ENCODE measurements around the gene THEM4.
A peak's percentile ranks its signal among the peaks of the same experiment; 100 is the strongest.

Gene THEM4

DNA sequence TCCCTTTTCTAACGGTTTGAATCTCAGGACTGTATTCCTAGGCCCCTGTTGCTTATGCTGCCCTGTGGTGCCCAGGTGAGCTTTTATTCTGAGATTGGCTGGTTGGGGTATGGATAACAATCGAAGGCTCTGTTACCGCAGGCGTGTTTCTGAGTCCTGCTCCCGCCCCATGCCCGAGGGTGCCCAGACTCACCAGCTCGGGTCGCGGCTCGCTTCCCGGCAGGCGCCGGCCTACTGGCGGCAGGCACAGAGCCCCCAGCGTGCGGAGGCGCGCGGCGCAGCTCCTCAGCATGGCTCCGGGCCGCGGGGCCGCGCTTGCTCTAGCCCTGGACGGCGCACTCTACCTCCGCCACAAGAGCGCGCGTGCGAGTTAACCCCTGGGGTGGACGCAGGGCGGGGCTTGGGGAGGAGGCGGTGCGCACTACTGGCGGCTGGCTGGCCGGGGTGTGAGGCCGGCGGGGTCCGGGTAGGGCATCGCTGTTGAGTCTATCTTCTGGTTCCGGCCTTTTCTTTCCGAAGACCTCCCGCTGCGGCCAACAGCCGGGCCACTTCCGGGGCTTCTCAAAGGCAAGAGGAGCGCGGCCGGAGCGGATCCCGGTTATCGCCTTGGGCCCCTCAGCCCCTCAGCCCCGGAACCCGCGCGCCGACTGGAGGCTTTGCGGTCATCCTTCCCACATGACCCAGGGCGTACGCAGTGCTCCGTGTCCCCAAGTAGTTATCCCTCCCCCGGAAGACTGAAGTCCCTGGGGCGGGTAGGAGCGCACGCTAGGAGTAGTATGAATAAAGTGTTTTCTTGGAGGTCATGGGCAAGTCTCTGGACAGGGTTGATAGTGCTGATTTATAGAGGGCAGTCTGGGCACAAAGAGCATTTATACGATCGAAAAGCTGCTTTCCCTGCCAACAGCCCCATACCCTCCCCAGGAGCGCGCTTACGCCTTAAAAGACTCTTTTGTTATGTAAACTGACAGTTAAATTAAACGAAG lies at the start of gene THEM4:
Gene THEM4, minus strand, starts transcription at position 345 of the 983 bp plus-strand sequence. Its CDS starts 53 bp downstream, at position 292.
- DNase-seq, result peak; percentile 94

DNA sequence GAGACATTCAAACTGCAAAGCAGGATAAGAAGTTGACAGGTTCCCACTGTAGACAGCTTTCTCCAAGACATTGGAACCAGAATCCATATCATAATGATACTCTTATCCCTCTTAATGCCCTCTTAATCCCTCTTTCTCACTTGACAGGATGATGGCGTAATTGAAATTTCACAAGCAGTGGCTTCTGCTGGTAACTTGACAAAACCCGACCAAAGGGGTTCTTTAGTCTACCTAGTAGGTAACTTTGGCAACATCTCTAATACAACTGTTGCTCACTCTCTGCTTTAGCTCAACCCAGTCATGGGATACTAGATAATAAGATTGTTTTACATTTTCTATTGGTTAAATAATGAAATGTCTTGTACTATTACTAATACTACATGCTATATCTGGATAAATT lies 49.6 kb upstream of the THEM4 start:
- no peak for DNase-seq

GRCh38 chr1:151956957-151957497 lies 47.7 kb upstream of the THEM4 start:
- DNase-seq, result no peak

DNA sequence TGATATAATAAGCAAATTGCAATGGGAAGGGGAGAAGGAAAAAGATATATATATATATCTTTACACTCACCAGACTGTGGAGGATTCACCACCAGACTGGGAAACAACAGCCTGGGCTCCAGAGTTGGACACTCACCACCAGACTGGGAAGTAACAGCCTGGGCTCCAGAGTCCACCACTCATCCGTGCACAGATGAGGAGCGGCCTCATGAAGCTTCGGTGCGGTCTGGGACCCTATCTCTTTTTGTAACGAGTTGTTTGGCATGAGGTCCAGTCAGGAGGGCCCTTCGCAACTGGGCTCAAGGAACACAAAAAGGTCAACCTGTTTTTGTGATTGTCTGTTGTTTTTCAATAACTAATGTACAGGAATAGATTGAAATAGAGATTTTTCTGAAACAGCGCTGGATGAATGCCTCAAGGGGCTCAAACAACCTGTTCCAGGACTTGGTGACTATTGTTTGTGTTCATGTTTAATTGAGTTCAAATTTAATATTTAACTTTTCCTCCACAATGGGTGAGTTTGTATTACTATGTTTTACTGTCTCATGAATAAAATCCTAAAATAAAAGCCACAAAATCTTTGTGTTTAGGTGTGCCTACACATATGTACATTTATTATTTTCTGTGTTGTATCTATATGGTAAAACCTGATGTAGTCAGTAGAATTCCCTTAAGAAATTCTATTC lies 44.2 kb upstream of the THEM4 start:
- no peak for DNase-seq

- DNase-seq, result no peak
Observed at GRCh38 chr1:151952811-151953210, 43.5 kb upstream of the THEM4 start.

- no peak for DNase-seq
Observed at GRCh38 chr1:151949371-151950193, 40.3 kb upstream of the THEM4 start.

DNA sequence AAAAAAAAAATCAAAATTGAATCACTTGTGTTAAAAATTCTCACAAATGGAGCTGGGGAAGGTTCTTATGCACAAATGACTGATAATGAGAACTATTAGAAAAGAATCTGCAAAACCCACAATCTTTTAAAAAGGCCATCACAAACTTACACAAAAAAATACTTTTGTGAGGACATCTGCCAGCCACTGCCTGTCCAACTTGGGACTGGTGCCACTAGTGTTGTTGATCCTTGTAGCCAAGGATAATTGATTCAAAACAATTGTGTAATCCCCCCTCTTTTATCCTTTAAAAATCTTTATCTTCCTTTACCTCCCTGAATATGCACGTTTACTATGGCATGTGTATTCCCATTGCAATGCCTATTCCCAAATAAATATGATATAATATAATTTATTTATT lies 39.2 kb upstream of the THEM4 start:
- DNase-seq, result no peak

GRCh38 chr1:151947140-151947539 lies 37.8 kb upstream of the THEM4 start:
- DNase-seq, result no peak

DNA sequence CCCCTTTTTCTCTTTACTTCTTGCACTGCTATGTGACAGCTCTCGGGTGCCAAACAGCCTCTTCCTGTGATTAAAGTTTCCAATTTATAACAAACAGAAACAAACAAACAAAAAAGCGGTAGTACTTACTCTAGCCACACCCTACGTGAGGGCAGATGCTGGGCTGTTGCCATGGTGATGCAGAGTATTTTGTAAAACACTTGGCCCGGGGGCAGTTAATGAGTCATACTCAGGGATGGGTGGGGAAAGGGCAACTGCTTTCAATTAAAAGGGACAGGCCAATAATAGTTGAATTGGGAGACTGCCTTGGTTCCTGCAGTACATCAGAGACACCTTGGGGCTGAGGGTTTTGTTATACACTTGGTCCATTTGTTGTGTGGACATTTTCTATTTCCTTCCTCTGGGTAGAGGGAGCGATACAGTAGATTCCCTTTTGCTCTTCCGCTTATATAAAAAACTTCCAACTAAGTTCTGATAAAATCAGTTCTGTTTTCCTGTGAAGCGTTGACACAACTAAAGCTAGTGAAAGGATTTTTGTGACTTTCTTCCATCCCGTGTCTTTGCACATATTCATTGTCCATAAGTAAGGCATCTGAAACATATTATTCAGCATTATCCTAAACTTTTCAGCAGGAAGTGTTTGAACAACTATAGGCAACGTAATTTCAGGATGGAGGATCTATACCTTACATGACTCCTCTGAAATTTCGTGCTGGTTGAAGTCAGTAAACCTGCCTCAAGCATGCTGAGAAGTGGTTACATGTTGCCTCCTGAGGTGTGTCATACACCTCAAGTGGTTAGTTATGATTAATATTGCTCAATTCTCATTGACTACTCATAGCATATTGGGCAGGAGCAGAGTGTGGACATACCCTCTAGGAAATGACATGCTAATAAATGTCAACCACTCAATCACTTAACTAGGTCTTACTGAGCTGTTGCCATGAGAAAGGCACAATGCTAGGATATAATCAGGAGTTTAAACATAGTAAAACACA lies 36.7 kb upstream of the THEM4 start:
- peak; percentile 92 for DNase-seq

DNA sequence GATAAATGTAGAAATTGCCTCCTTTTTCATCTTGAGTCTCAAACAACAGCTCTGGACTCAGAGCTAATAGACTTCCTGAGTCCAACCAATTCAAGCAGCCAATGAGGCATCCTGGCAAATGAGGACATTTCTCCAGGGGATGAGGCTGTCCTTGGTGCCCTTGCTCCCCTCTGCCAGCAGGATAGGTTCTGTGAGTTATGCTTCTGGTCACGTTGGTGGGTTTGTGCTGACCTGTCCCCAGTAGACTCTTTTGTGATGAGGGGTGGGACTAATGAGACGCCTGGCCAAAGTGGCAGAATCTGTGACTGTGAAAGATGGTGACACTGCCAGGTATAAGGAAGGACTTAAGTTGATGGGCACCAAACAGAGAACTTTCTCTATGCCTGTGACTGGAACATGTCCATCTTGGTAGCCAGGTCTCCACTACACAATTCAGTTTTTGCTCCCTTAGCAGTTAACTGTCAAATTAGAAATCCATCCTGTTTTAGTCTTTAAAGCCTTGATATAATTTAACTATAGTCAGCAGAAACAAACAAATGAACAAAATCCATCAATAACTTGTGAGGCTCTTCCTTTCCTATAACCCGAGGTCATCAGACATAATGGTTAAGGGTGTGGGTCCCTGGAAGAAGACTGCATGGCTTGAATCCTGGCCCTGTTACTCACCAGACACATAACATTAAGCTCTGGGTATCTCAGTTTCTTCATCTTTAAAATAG lies 35.7 kb upstream of the THEM4 start:
- no peak for DNase-seq

- no peak for DNase-seq
Observed at GRCh38 chr1:151944126-151944856, 35.0 kb upstream of the THEM4 start.

DNA sequence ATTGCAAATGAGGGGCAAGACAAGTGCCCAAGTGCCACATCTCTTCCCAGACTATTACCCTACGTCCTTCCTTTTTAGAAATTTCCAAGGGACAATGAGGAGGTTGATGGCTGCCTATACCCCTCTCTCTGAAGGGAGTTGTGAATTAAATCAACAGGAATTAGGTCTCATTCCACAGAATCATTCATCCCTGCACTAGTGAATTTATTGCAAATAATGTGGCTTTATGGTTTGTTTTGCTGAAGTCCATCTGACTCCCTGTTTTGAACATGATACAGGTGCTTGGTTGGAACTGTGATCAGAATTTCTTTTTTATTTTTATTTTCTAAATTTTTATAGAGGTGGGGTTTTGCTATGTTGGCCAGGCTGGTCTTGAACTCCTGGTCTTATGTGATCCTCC lies 34.3 kb upstream of the THEM4 start:
- no peak for DNase-seq

DNA sequence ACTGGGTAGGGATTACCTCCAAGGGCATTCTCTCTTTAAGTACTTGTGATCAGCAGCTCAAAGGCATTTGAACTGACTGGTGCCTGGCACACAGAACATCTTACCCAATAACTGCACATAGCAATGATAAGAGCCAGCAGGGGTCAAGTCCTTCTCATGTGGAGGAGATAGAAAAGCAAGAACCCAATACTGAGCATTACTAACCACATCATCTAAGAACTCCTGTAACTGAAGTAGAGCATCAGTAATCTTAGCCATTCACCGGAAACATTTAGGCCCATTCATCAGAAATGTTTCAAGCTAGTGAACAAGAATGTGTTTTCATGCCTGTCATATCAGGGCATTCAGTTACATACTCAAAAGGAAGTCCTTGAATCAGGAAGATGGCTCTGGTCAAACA lies 33.6 kb upstream of the THEM4 start:
- no peak for DNase-seq

DNA sequence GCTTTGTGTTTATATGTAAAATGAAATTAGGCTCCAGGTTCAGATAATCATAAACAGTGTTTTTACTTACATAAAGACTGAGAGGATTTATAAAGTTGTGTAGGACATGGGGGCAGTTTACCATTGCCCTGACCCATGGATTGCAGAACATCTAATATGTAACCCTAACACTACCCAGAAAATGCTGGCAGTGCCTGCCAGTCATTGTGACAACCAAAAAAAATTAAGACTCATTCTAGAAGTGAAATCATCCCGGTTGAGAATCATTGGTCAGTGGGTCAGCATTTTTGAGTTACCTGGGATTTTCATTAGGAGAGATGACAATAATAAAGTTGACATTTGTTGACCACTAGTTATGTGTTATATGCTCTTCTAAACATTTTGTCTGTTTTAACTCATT lies 31.2 kb upstream of the THEM4 start:
- no peak for DNase-seq

- no peak for DNase-seq
Observed at GRCh38 chr1:151939779-151940178, 30.5 kb upstream of the THEM4 start.

- no peak for DNase-seq
Observed at GRCh38 chr1:151939141-151939540, 29.8 kb upstream of the THEM4 start.

- DNase-seq, result no peak
Observed at GRCh38 chr1:151936653-151937052, 27.3 kb upstream of the THEM4 start.

DNA sequence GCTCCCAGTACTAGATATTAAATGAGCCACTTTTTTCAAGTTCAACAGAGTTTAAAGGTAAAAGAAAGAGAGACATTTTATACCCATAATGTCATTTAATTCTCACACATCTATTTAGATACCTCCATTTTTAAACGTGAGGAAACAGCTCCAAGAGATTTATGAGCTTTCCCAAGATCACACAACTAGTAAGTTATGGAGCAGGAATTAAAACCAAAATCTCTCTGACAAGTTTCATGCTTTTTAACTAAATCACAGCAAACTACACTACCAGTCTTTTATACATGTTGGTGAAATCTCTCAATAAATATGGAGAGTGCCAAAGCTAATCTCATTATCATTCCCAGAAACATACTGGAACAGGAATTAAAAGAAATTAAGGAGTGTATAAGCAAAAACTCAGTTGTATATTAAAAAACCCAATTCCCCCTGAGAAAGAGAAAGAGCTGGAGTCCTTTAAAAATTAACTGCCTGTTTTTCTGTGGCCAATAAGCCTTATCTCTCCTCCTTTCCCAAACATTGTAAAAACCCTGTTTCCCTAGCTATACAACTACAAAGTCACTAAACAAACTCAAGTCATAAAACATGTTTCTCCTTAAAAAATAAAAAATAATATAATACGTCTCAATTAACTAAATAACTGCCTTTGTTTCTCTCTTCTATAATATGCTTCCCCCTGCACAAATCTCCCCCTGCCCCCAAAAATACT lies 26.7 kb upstream of the THEM4 start:
- DNase-seq, result no peak

DNA sequence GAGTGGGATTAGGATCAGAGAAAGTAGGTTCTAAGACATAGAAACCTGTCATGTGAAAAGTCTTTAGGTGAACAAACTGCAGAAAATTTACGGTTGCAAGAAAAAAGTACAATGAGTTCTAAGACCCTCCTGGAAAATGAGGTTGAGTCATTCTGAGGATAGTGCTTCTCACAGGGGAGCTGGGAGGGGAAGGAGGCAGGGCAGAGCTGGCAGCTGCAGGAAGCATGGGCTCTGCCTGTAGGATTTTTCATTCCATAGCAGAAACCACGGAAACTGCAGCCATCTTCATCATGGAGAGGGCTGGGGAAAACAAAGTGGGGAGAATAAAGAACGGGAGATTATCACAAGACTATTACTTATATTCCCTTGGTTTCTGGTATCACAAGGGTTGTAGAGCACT lies 25.8 kb upstream of the THEM4 start:
- DNase-seq, result no peak
